Ishikawa (cell line): ENCODE results near the gene RIN3.

Experiments
- CEBPB ChIP-seq: IDR thresholded peaks from 2 replicates; pipeline ENCODE4 v1.6.1; 2012
- TAF1 ChIP-seq: IDR thresholded peaks from 2 replicates; pipeline ENCODE4 v1.6.1; 2012; ENCODE audit warnings: low read depth, mild to moderate bottlenecking
- TEAD4 ChIP-seq: IDR thresholded peaks from 2 replicates; pipeline ENCODE4 v1.6.1; 2012
- YY1 ChIP-seq: IDR thresholded peaks from 2 replicates; pipeline ENCODE4 v1.6.1; 2012; ENCODE audit warnings: low read depth

DNA sequence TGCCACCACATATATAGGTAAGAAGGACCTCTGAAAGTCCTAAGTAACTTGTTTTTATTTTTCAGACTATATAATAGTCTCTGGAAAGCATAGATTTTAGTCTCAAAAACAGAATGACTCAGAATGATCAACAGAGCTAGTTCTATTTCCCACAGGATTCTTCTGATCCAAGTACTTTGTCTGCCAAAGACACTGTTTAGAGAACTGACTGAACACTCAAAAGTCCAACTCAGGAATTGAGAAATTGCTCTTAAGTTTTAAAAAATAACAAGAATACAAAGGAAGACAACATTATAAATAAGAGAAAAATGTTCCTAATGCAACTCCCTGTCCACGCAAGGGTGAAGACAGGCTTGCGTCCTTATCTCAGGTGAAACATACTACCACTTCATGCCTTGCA lies 205.8 kb downstream of the RIN3 start:
- no peak for TF ChIP-seq YY1
- no peak for TF ChIP-seq TAF1
- no peak for TF ChIP-seq TEAD4
- no peak for TF ChIP-seq CEBPB
